GM12891 (cell line): ENCODE data around the gene PTER.

Experiments
- PAX5 ChIP-seq: IDR thresholded peaks from 2 replicates; pipeline ENCODE4 v1.6.1; 2011; ENCODE audit warnings: low read length, moderate library complexity, mild to moderate bottlenecking; ENCODE audit not compliant: insufficient read depth, severe bottlenecking
- POLR2A ChIP-seq: IDR thresholded peaks from 2 replicates; pipeline ENCODE4 v1.6.1; 2011; ENCODE audit warnings: low read depth, low read length, control low read depth
- POLR2AphosphoS5 ChIP-seq: IDR thresholded peaks from 2 replicates; pipeline ENCODE4 v1.6.1; 2011; ENCODE audit warnings: low read depth, low read length, control low read depth
- SPI1 ChIP-seq: IDR thresholded peaks from 2 replicates; pipeline ENCODE4 v1.6.1; 2011; ENCODE audit warnings: low read depth, low read length, control low read depth

- TF ChIP-seq POLR2A (no peak), POLR2AphosphoS5 (no peak), PAX5 (no peak), SPI1 (no peak)
Observed at GRCh38 chr10:16478801-16479200, 42.0 kb downstream of the PTER start.
